IMR-90 (cell line): Measurements from ENCODE around the gene MEDAG. TPM values are rescaled to one million over a fixed set of nuclear protein-coding genes. Genes with fewer than 3 reads are reported as not detected.
A peak's percentile ranks its signal among the peaks of the same experiment; 100 is the strongest.

Experiments
- ATAC-seq: fragments of 200-7000 bp; cut with Tn5 transposase; 2 replicates; pipeline ENCODE4 v1.9.1; 2020; ENCODE audit warnings: low read depth, mild to moderate bottlenecking, moderate library complexity
- BruUV-seq: library from RNA; stranded (reverse); fragments of 400-500 nt; replicated peaks from 2 replicates; lab custom pipeline; 2021; lab: Mats Ljungman, UMichigan
- CTCF ChIA-PET: fragments of 300-600 bp; formaldehyde crosslinking; extraction: SDS; loops from one replicate; lab custom pipeline; 2021; ENCODE audit warnings: antibody characterized with exemption; lab: Yijun Ruan, JAX
- POLR2A ChIA-PET: fragments of 300-600 bp; sonication (Branson Sonifier 250); formaldehyde crosslinking; loops from one replicate; lab custom pipeline; 2022; ENCODE audit warnings: antibody characterized with exemption; ENCODE audit not compliant: unreplicated experiment; lab: Charles Lee
- DNase-seq: peaks from one replicate; pipeline ENCODE4 v3.0.0; 2013
- H2AFZ ChIP-seq: replicated peaks from 2 replicates; pipeline ENCODE3; 2013; ENCODE audit warnings: low read length, mild to moderate bottlenecking; ENCODE audit not compliant: poor library complexity
- H2AK5ac ChIP-seq: 2 replicates; pipeline ENCODE4 v1.6.1; 2013; ENCODE audit warnings: low read depth, low read length, inconsistent platforms
- H2AK9ac ChIP-seq: replicated peaks from 2 replicates; pipeline ENCODE3; 2013; ENCODE audit warnings: mild to moderate bottlenecking, low read depth, low read length, moderate library complexity; ENCODE audit not compliant: poor library complexity
- H2BK120ac ChIP-seq: 2 replicates; pipeline ENCODE4 v1.6.1; 2013; ENCODE audit warnings: low read depth, low read length, inconsistent platforms
- H2BK15ac ChIP-seq: 3 replicates; pipeline ENCODE4 v1.6.1; 2013; ENCODE audit warnings: low read depth, low read length, inconsistent platforms
- H2BK20ac ChIP-seq: 2 replicates; pipeline ENCODE4 v1.6.1; 2013; ENCODE audit warnings: low read depth, mild to moderate bottlenecking, inconsistent platforms, low read length, moderate library complexity
- H2BK5ac ChIP-seq: 2 replicates; pipeline ENCODE4 v1.6.1; 2013; ENCODE audit warnings: mild to moderate bottlenecking, low read depth, low read length, inconsistent platforms; ENCODE audit not compliant: poor library complexity, severe bottlenecking
- H3K14ac ChIP-seq: replicated peaks from 2 replicates; pipeline ENCODE4 v1.6.1; 2013; ENCODE audit warnings: low read depth, low read length, inconsistent platforms
- H3K18ac ChIP-seq: 2 replicates; pipeline ENCODE4 v1.6.1; 2013; ENCODE audit warnings: low read depth, low read length, control low read depth
- H3K23ac ChIP-seq: 2 replicates; pipeline ENCODE4 v1.6.1; 2013; ENCODE audit warnings: low read depth, low read length, inconsistent platforms
- H3K27ac ChIP-seq: 2 replicates; pipeline ENCODE4 v1.5.1; 2013; ENCODE audit warnings: mild to moderate bottlenecking, control low read depth, low read length; ENCODE audit not compliant: insufficient read depth
- H3K27me3 ChIP-seq: 2 replicates; pipeline ENCODE4 v1.6.1; 2013; ENCODE audit warnings: low read length; ENCODE audit not compliant: control insufficient read depth, insufficient read depth
- H3K36me3 ChIP-seq: 2 replicates; pipeline ENCODE4 v1.6.1; 2013; ENCODE audit warnings: low read length, mixed read lengths; ENCODE audit not compliant: control insufficient read depth, insufficient read depth
- H3K4ac ChIP-seq: 2 replicates; pipeline ENCODE4 v1.6.1; 2013; ENCODE audit warnings: low read depth, low read length, inconsistent platforms
- H3K4me1 ChIP-seq: 2 replicates; pipeline ENCODE4 v1.6.1; 2013; ENCODE audit warnings: low read length, mixed read lengths; ENCODE audit not compliant: control insufficient read depth, insufficient read depth
- H3K4me2 ChIP-seq: 2 replicates; pipeline ENCODE4 v1.6.1; 2013; ENCODE audit warnings: low read depth, mild to moderate bottlenecking, control low read depth, low read length, moderate library complexity
- H3K4me3 ChIP-seq: 2 replicates; pipeline ENCODE4 v1.5.1; 2013; ENCODE audit warnings: low read depth, mild to moderate bottlenecking, control low read depth, low read length, moderate library complexity; ENCODE audit not compliant: insufficient read depth
- H3K56ac ChIP-seq: 2 replicates; pipeline ENCODE4 v1.6.1; 2013; ENCODE audit warnings: low read length, inconsistent platforms; ENCODE audit not compliant: insufficient read depth; ENCODE audit errors: extremely low read depth
- H3K79me1 ChIP-seq, 2 experiments: 2 replicates each; pipeline ENCODE4 v1.6.1; 2013; ENCODE audit warnings: low read length in 2 of 2, inconsistent platforms in 1 of 2, low read depth in 1 of 2
- H3K9ac ChIP-seq: 2 replicates; pipeline ENCODE4 v1.6.1; 2013; ENCODE audit warnings: low read depth, low read length, control low read depth
- H3K9me1 ChIP-seq: 2 replicates; pipeline ENCODE4 v1.6.1; 2013; ENCODE audit warnings: low read length, inconsistent platforms; ENCODE audit not compliant: insufficient read depth
- H3K9me3 ChIP-seq: 2 replicates; pipeline ENCODE4 v1.6.1; 2013; ENCODE audit warnings: low read length; ENCODE audit not compliant: control insufficient read depth, insufficient read depth
- H4K20me1 ChIP-seq: 2 replicates; pipeline ENCODE4 v1.6.1; 2013; ENCODE audit warnings: low read length, inconsistent platforms; ENCODE audit not compliant: insufficient read depth
- H4K5ac ChIP-seq: 2 replicates; pipeline ENCODE4 v1.6.1; 2013; ENCODE audit warnings: mild to moderate bottlenecking, low read depth, low read length, control low read depth
- H4K8ac ChIP-seq, 2 experiments: 2 replicates each; pipeline ENCODE4 v1.6.1; 2013; ENCODE audit warnings: low read depth in 2 of 2, low read length in 2 of 2, control low read depth in 1 of 2, inconsistent platforms in 1 of 2
- H4K91ac ChIP-seq: 2 replicates; pipeline ENCODE4 v1.6.1; 2013; ENCODE audit warnings: low read depth, low read length, inconsistent platforms; ENCODE audit not compliant: insufficient read depth
- CEBPB ChIP-seq: IDR thresholded peaks from 2 replicates; pipeline ENCODE4 v1.6.1; 2012; ENCODE audit warnings: low read depth, low read length, improper control_type of control experiment
- CHD1 ChIP-seq: IDR thresholded peaks from 2 replicates; pipeline ENCODE4 v1.6.1; 2012; ENCODE audit warnings: low read depth, low read length, improper control_type of control experiment
- CTCF ChIP-seq: conservative IDR thresholded peaks from 2 replicates; pipeline ENCODE4 v1.5.1; 2012; ENCODE audit warnings: mild to moderate bottlenecking, low read depth, low read length, improper control_type of control experiment
- ELK1 ChIP-seq: fragments of 150-350 bp; IDR thresholded peaks from 2 replicates; pipeline ENCODE4 v1.6.1; 2016; ENCODE audit warnings: low read depth, mild to moderate bottlenecking, low read length, moderate library complexity, borderline replicate concordance
- MAFK ChIP-seq: IDR thresholded peaks from 2 replicates; pipeline ENCODE4 v1.6.1; 2012; ENCODE audit warnings: low read depth, low read length, improper control_type of control experiment
- MXI1 ChIP-seq: IDR thresholded peaks from 2 replicates; pipeline ENCODE4 v1.6.1; 2012; ENCODE audit warnings: low read depth, mild to moderate bottlenecking, low read length, moderate library complexity, borderline replicate concordance
- NFE2L2 ChIP-seq: fragments of 150-350 bp; IDR thresholded peaks from 2 replicates; pipeline ENCODE4 v1.6.1; 2016; ENCODE audit warnings: low read depth, mild to moderate bottlenecking, low read length
- RAD21 ChIP-seq: IDR thresholded peaks from 2 replicates; pipeline ENCODE4 v1.6.1; 2012; ENCODE audit warnings: low read length, improper control_type of control experiment
- RFX5 ChIP-seq: IDR thresholded peaks from 2 replicates; pipeline ENCODE4 v1.8.0; 2012; ENCODE audit warnings: low read depth, mild to moderate bottlenecking, low read length, moderate library complexity
- SMC3 ChIP-seq: fragments of 150-350 bp; IDR thresholded peaks from 2 replicates; pipeline ENCODE4 v1.6.1; 2016; ENCODE audit warnings: low read depth, mild to moderate bottlenecking, antibody characterized with exemption, low read length, moderate library complexity
- USF2 ChIP-seq: fragments of 150-350 bp; IDR thresholded peaks from 2 replicates; pipeline ENCODE4 v1.6.1; 2017; ENCODE audit warnings: mild to moderate bottlenecking, antibody characterized with exemption, low read length, low read depth
- WGBS, 2 experiments: methylation state at CpG; one replicate each; pipeline versions ENCODE4 v1.1.5 to v1.1.7; 2013; ENCODE audit warnings: missing lambda C conversion rate in 2 of 2; ENCODE audit not compliant: insufficient read length in 1 of 2; ENCODE audit errors: extremely low coverage in 2 of 2; 5-methylcytosine and 5-hydroxymethylcytosine counted together
- dilution Hi-C: fragments of 300-500 bp; cut with HindIII; formaldehyde crosslinking; loops from one replicate; pipeline ENCODE4 v1.14.3; 2018; ENCODE audit warnings: low sequenced_read_pairs; ENCODE audit not compliant: unreplicated experiment
- in situ Hi-C: fragments of 300-500 bp; cut with MboI; formaldehyde crosslinking; loops from 3 replicates; pipeline ENCODE4 v1.14.3; 2019; ENCODE audit warnings: low sequenced_read_pairs, inconsistent platforms, mixed read lengths
- intact Hi-C: fragments of 100-400 bp; cut with micrococcal nuclease; formaldehyde crosslinking; loops from 2 replicates; pipeline ENCODE4 v1.10.0; 2022
- polyA plus RNA-seq, 3 experiments: library from polyadenylated mRNA; depleted of rRNA; stranded (reverse); fragments of >200 nt; gene quantifications; 2 replicates each; pipeline ENCODE4 v1.2.3, GENCODE V29; 2012; ENCODE audit warnings: low replicate concordance in 1 of 3
- total RNA-seq: library from RNA; depleted of rRNA; stranded (reverse); fragments of >200 nt; gene quantifications from 2 replicates; pipeline ENCODE4 v1.2.3, GENCODE V29; 2012

MEDAG gene
- total and polyA plus RNA-seq, 2 of the 4 experiments (the other 2 are of a cell fraction): 0.32 to 0.36 TPM

GRCh38 chr13:30972888-30973377 is 66.9 kb downstream of the MEDAG start:
- peak overlapping the region; percentile 72; the same call in 1 of the 3 replicates for H2BK15ac ChIP-seq
- H3K14ac ChIP-seq: peak overlapping the region; percentile 55; the same call in 1 of the 2 replicates
- H3K4ac ChIP-seq: peak overlapping the region; percentile 49; the same call in 1 of the 2 replicates
- no peak overlapping the region for H3K23ac ChIP-seq
- intact Hi-C loops: loop anchor here (10.0 kb wide), 1 partner anchor 168 kb away; no protein-coding TSS in a partner anchor
- H3K56ac ChIP-seq: no peak overlapping the region
- peak overlapping the region; percentile 82; the same call in 1 of the 2 replicates for H4K5ac ChIP-seq
- peak overlapping the region; percentile 6; the same call in 1 of the 2 replicates for H2AK5ac ChIP-seq
- peak overlapping the region; percentile 65 for H2BK120ac ChIP-seq
- no peaks in the 10 kb centered on the region for H3K9me3 ChIP-seq
- WGBS, 2 experiments: no CpG with 5 or more reads among the region's 1 CpG
- peaks cover 25% of the 10 kb centered on the region for H3K4me1 ChIP-seq
- H2BK20ac ChIP-seq: peak overlapping the region; percentile 48; the same call in 1 of the 2 replicates
- H3K4me2 ChIP-seq: no peak overlapping the region
- no peak for TF ChIP-seq CTCF
- no peak for TF ChIP-seq SMC3
- no peak for TF ChIP-seq CEBPB
- TF ChIP-seq RFX5: no peak
- no peak for TF ChIP-seq ELK1
- no peak for TF ChIP-seq MXI1
- no peak for TF ChIP-seq MAFK
- no peak for TF ChIP-seq RAD21
- TF ChIP-seq USF2: no peak
- no peak for TF ChIP-seq CHD1
- no peak for TF ChIP-seq NFE2L2
- H4K20me1 ChIP-seq: no peaks in the 10 kb centered on the region
- no TSS peak for BruUV-seq
- H3K27ac ChIP-seq: peak overlapping the region; percentile 34; the same call in 1 of the 2 replicates
- no peaks in the 10 kb centered on the region for H3K27me3 ChIP-seq
- in situ Hi-C loops: no loop called here
- ChIA-PET POLR2A (no interaction called here), CTCF (no interaction called here)
- ATAC-seq: no peak
- H4K91ac ChIP-seq: peak overlapping the region; percentile 53; the same call in 1 of the 2 replicates
- no peak overlapping the region for H3K4me3 ChIP-seq
- H2AFZ ChIP-seq: no peak overlapping the region
- DNase-seq: peak; percentile 45
- peak overlapping the region; percentile 90 for H3K18ac ChIP-seq
- no peaks in the 10 kb centered on the region for H3K79me1 ChIP-seq
- no peak overlapping the region for H3K9ac ChIP-seq
- peaks cover 4% of the 10 kb centered on the region for H3K9me1 ChIP-seq
- dilution Hi-C loops: no loop called here
- H3K36me3 ChIP-seq: no peaks in the 10 kb centered on the region
- H4K8ac ChIP-seq: peak overlapping the region in 1 of 2 experiments; percentile 27; a peak in 1 of 4 replicates
- peak overlapping the region; percentile 49 for H2BK5ac ChIP-seq
- H2AK9ac ChIP-seq: no peak overlapping the region
